ENCODE measurements around the gene GRM1. TPM values are rescaled to one million over a fixed set of nuclear protein-coding genes. Genes with fewer than 3 reads are reported as not detected.

The GRM1 gene
- total RNA-seq, 4 donors from 2014 or later = 0.13 TPM; not detected in 3

DNA sequence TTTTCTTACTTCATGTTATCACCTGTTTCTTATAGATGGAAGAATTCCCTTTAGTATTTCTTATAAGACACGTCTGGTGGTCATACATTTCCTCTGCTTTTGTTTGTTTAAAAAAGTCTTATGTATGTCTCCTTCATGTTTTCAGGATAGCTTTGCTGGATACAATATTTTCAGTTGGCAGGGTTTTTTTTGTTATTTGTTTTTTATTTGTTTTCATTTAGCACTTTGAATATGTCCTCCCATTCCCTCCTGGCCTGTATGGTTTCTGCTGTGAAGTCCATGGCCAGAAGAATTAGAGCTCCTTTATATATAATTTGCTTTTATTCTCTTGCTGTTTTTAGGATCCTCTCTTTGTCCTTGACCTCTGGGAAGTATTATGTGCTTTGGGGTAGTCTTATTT lies 432.1 kb downstream of the GRM1 start:
- WGBS, 2 donors (ENCODE audit: low coverage in 1 of 2) = 45 to 73% methylated on average over 1 of the region's 1 CpG
- Histone ChIP-seq H3K4me1 (no peaks in the 10 kb centered on the region), H3K27me3 (no peaks in the 10 kb centered on the region), H3K9me3 (peaks cover 0 to 10% (median 0%) of the 10 kb centered on the region in 3 donors), H3K36me3 (no peaks in the 10 kb centered on the region), H3K4me3 (no peak overlapping the region), H3K27ac (no peak overlapping the region)
- no peak for ATAC-seq
- TF ChIP-seq, protein P1, sequence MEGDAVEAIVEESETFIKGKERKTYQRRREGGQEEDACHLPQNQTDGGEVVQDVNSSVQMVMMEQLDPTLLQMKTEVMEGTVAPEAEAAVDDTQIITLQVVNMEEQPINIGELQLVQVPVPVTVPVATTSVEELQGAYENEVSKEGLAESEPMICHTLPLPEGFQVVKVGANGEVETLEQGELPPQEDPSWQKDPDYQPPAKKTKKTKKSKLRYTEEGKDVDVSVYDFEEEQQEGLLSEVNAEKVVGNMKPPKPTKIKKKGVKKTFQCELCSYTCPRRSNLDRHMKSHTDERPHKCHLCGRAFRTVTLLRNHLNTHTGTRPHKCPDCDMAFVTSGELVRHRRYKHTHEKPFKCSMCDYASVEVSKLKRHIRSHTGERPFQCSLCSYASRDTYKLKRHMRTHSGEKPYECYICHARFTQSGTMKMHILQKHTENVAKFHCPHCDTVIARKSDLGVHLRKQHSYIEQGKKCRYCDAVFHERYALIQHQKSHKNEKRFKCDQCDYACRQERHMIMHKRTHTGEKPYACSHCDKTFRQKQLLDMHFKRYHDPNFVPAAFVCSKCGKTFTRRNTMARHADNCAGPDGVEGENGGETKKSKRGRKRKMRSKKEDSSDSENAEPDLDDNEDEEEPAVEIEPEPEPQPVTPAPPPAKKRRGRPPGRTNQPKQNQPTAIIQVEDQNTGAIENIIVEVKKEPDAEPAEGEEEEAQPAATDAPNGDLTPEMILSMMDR (IDR thresholded peaks at IDR 0.05) = no peak
- TF ChIP-seq EP300 (IDR thresholded peaks at IDR 0.05) = no peak
- no peak for TF ChIP-seq POLR2A (IDR thresholded peaks at IDR 0.05)
- no peak for TF ChIP-seq POLR2AphosphoS5 (IDR thresholded peaks at IDR 0.05)

DNA sequence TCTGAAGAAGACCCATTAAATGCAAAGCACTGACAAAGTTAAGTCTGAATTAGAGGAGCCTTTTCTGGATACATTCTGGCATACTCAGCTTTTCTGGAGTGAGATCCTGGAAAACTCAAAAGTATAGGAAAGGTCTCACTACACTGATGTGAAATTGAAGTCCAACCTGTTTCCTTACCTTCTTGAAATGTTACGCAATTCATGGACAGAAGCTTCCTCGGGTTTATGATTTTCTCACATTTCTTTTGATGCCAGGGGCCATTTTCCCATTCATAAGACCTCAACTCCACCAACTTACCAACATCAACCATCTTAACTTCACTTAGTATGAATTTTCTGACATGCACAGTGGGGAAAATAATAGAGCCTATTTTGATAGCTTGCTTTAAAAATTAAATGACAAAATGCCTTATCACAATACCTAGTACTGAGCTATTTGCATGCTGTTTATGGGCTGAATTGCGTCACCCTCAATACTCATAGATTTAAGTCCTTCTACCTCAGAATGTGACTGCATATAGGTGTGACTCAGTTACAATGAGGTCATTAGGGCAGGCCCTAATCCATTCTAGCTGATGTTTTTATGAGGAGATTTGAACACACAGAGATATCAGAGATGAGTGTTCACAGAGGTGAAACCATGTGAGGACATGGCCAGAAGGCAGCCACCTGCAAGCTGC lies 441.4 kb downstream of the GRM1 start:
- H3K4me3 ChIP-seq = no peak overlapping the region
- no peaks in the 10 kb centered on the region for H3K36me3 ChIP-seq
- no peak for TF ChIP-seq POLR2A (IDR thresholded peaks at IDR 0.05)
- TF ChIP-seq, protein P1 (IDR thresholded peaks at IDR 0.05) = no peak
- TF ChIP-seq POLR2AphosphoS5 (IDR thresholded peaks at IDR 0.05) = no peak
- no peak for TF ChIP-seq EP300 (IDR thresholded peaks at IDR 0.05)
- ATAC-seq = no peak
- H3K9me3 ChIP-seq = no peaks in the 10 kb centered on the region
- no peaks in the 10 kb centered on the region for H3K4me1 ChIP-seq
- 83 to 90% methylated on average over 3 of the region's 3 CpGs for WGBS, 2 donors (ENCODE audit: low coverage in 1 of 2)
- no peaks in the 10 kb centered on the region for H3K27me3 ChIP-seq
- H3K27ac ChIP-seq = no peak overlapping the region

DNA sequence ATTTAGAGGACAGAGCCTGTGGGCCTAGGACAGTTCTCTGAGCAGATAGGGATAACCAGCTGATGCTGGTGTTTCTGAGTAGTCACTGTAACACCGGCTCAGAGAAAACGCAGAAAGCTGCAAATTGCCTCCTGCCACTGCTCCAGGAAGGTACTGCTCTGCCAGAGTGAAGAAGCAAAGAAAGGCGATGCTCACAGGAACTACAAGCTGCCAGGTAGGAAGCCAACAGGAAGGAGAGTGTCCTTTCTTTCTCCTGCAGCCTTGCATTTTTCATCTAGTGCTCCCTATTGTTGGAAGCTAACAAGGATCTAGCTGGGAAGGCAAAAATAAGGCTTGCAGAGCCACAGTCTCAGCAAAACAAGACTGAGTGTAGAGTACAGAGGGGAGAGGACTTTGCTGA lies 444.1 kb downstream of the GRM1 start:
- no peaks in the 10 kb centered on the region for H3K4me1 ChIP-seq
- TF ChIP-seq, protein P1 (IDR thresholded peaks at IDR 0.05) = no peak
- H3K27me3 ChIP-seq = no peaks in the 10 kb centered on the region
- H3K9me3 ChIP-seq = no peaks in the 10 kb centered on the region
- no peak overlapping the region for H3K27ac ChIP-seq
- no peaks in the 10 kb centered on the region for H3K36me3 ChIP-seq
- no peak overlapping the region for H3K4me3 ChIP-seq
- ATAC-seq = no peak
- 44 to 77% methylated on average over 3 of the region's 3 CpGs for WGBS, 2 donors (ENCODE audit: low coverage in 1 of 2)

DNA sequence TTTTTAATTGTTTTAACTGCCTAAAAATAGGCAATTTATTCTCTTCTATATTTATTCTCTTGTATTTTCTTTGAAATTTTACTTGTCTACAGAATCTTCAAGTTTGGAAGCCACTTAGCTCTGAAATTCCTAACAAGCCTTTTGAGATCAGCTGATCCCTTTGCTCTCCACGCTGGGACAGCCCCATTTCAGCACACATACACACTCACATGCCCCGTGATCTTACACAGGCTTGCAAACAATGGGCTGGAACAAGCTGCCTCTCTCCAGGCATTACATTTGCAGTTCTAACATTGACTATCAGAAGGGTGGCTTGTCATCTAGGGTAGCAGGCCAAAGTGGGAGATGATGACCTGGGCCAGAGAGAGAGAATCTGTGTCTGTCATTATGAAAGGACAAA lies 452.7 kb downstream of the GRM1 start:
- Histone ChIP-seq H3K4me1 (no peaks in the 10 kb centered on the region), H3K4me3 (no peak overlapping the region), H3K27ac (no peak overlapping the region), H3K9me3 (peaks cover 0 to 8% (median 0%) of the 10 kb centered on the region in 3 donors), H3K27me3 (no peaks in the 10 kb centered on the region), H3K36me3 (no peaks in the 10 kb centered on the region)
- ATAC-seq = no peak
- WGBS, 2 donors (ENCODE audit: low coverage in 1 of 2) = 34% methylated on average over 2 of the region's 2 CpGs; no CpG with 5 or more reads in 1 of the 2 donors
- no peak for TF ChIP-seq EP300 (IDR thresholded peaks at IDR 0.05)

GRCh38 chr6:146484411-146484810 lies 455.5 kb downstream of the GRM1 start:
- Histone ChIP-seq H3K36me3 (no peaks in the 10 kb centered on the region), H3K27ac (no peak overlapping the region), H3K4me1 (no peaks in the 10 kb centered on the region), H3K4me3 (no peak overlapping the region), H3K27me3 (no peaks in the 10 kb centered on the region), H3K9me3 (peaks cover 0 to 4% (median 0%) of the 10 kb centered on the region in 3 donors)
- WGBS, 2 donors (ENCODE audit: low coverage in 1 of 2) = 91 to 94% methylated on average over 3 of the region's 3 CpGs
- ATAC-seq = no peak
- no peak for TF ChIP-seq POLR2AphosphoS5 (IDR thresholded peaks at IDR 0.05)
- TF ChIP-seq POLR2A (IDR thresholded peaks at IDR 0.05) = no peak
- no peak for TF ChIP-seq EP300 (IDR thresholded peaks at IDR 0.05)
- TF ChIP-seq, protein P1 (IDR thresholded peaks at IDR 0.05) = no peak

Small RNA genes lying within 50 kb of the gene (small RNA-seq; reads per million reads assigned to genes)
- gene RNA5SP222 = 0 to 0.27 (median 0.06) reads per million in 4 donors

Other genes with a start within 250 kb of the GRM1 start
- gene FBXO30, start 214.3 kb upstream of the GRM1 start, total RNA-seq = 100 to 1,000 TPM in 1 of 4 donors, 10 to 100 TPM in 3; 47.7 to 102 (median 63.1) TPM
- 10 to 100 TPM; 12.4 to 34.2 (median 22.2) TPM for gene SHPRH, start 64.7 kb upstream of the GRM1 start, total RNA-seq